GM12878 (cell line): ENCODE results near the gene ZNF132. TPM values are rescaled to one million over a fixed set of nuclear protein-coding genes. Genes with fewer than 3 reads are reported as not detected.
"Not testable (repeated sequence)": the region's sequence is repeated elsewhere in the genome, so short reads cannot be mapped to it uniquely, and the experiment has no call there.

Source experiments
- ATAC-seq: fragments of 200-7000 bp; cut with Tn5 transposase; 3 replicates; pipeline ENCODE4 v1.9.1; 2020; ENCODE audit warnings: mild to moderate bottlenecking, moderate library complexity
- BruUV-seq: library from RNA; stranded (reverse); fragments of 400-500 nt; replicated peaks from 2 replicates; lab custom pipeline; 2021; lab: Mats Ljungman, UMichigan
- CTCF ChIA-PET: fragments of 300-600 bp; sonication (Branson Sonifier 250); formaldehyde crosslinking; extraction: SDS; loops from one replicate; lab custom pipeline; 2021; ENCODE audit warnings: inconsistent platforms; lab: Yijun Ruan, JAX
- POLR2A ChIA-PET: fragments of 350-600 bp; formaldehyde crosslinking; extraction: SDS; loops from one replicate; lab custom pipeline; 2021; ENCODE audit warnings: inconsistent platforms; lab: Charles Lee
- RAD21 ChIA-PET: fragments of 300-600 bp; sonication (Branson Sonifier 250); formaldehyde crosslinking; loops from one replicate; lab custom pipeline; 2023; ENCODE audit warnings: antibody characterized with exemption; ENCODE audit not compliant: unreplicated experiment; lab: Charles Lee
- SMC1A ChIA-PET: fragments of 300-600 bp; sonication (Branson Sonifier 250); formaldehyde crosslinking; loops from one replicate; lab custom pipeline; 2023; ENCODE audit not compliant: unreplicated experiment, uncharacterized antibody; lab: Charles Lee
- DNase-seq: peaks from one replicate; pipeline ENCODE4 v3.0.0-alpha.2; 2011; ENCODE audit warnings: low read depth, low spot score
- FAIRE-seq: peaks from 3 replicates; lab custom pipeline; 2011; peaks lifted over from hg19 to GRCh38; lab: Jason Lieb, UNC
- H2AFZ ChIP-seq: 2 replicates; pipeline ENCODE4 v1.6.0; 2011; ENCODE audit warnings: low read depth, low read length, control low read depth; ENCODE audit not compliant: control insufficient read depth
- H3K27ac ChIP-seq: 2 replicates; pipeline ENCODE4 v1.5.1; 2011; ENCODE audit warnings: control low read depth; ENCODE audit not compliant: control insufficient read depth, insufficient read depth
- H3K27me3 ChIP-seq, 2 experiments: replicated peaks in 1 of 2; 2 replicates each; pipeline versions ENCODE4 v1.6.0 to v1.6.1; 2011; ENCODE audit warnings: low read length in 1 of 2; ENCODE audit not compliant: control insufficient read depth in 2 of 2, insufficient read depth in 2 of 2
- H3K36me3 ChIP-seq, 2 experiments: 2 replicates each; pipeline ENCODE4 v1.5.1; 2011; ENCODE audit warnings: low read length in 1 of 2; ENCODE audit not compliant: control insufficient read depth in 2 of 2, insufficient read depth in 2 of 2
- H3K4me1 ChIP-seq: 2 replicates; pipeline ENCODE4 v1.6.1; 2011; ENCODE audit warnings: mild to moderate bottlenecking, low read length, moderate library complexity, mixed read lengths; ENCODE audit not compliant: control insufficient read depth, insufficient read depth
- H3K4me2 ChIP-seq: 2 replicates; pipeline ENCODE4 v1.6.0; 2011; ENCODE audit warnings: control low read depth; ENCODE audit not compliant: control insufficient read depth, insufficient read depth
- H3K4me3 ChIP-seq: fragments of 200-600 bp; sonication (generic); 2 replicates; pipeline ENCODE4 v1.5.1; 2016
- H3K79me2 ChIP-seq: 2 replicates; pipeline ENCODE4 v1.6.0; 2011; ENCODE audit warnings: low read length; ENCODE audit not compliant: control insufficient read depth, insufficient read depth
- H3K9ac ChIP-seq: 2 replicates; pipeline ENCODE4 v1.8.0; 2011; ENCODE audit warnings: low read length, control low read depth, mixed read lengths; ENCODE audit not compliant: control insufficient read depth, insufficient read depth
- H3K9me3 ChIP-seq: replicated peaks from 3 replicates; pipeline ENCODE4 v1.5.1; 2011; ENCODE audit warnings: mild to moderate bottlenecking, low read length; ENCODE audit not compliant: control insufficient read depth, insufficient read depth
- H4K20me1 ChIP-seq: 2 replicates; pipeline ENCODE4 v1.6.0; 2011; ENCODE audit not compliant: control insufficient read depth, insufficient read depth
- EGR1 ChIP-seq, 2 experiments: IDR thresholded peaks; 1 replicate in 1 of 2; 2 replicates in 1 of 2; pipeline ENCODE4 v1.6.1; 2011 to 2012; ENCODE audit warnings: low read depth in 2 of 2, low read length in 2 of 2, borderline replicate concordance in 1 of 2, mild to moderate bottlenecking in 1 of 2, moderate library complexity in 1 of 2
- HDGF ChIP-seq: fragments of 450-650 bp; IDR thresholded peaks from 2 replicates; pipeline ENCODE4 v1.6.1; 2016; ENCODE audit warnings: antibody characterized with exemption
- MEF2B ChIP-seq: fragments of 450-650 bp; IDR thresholded peaks from 2 replicates; pipeline ENCODE4 v1.6.1; 2018; ENCODE audit warnings: mild to moderate bottlenecking, moderate library complexity; ENCODE audit not compliant: partially characterized antibody, poor library complexity, severe bottlenecking
- NBN ChIP-seq: fragments of 450-650 bp; IDR thresholded peaks from 2 replicates; pipeline ENCODE4 v1.6.1; 2016
- NR2F1 ChIP-seq: fragments of 450-650 bp; conservative IDR thresholded peaks from 2 replicates; pipeline ENCODE4 v1.6.1; 2017; ENCODE audit warnings: mild to moderate bottlenecking
- PML ChIP-seq: IDR thresholded peaks from 2 replicates; pipeline ENCODE4 v1.6.1; 2012; ENCODE audit warnings: low read length, inconsistent platforms
- SREBF1 ChIP-seq: IDR thresholded peaks from 2 replicates; pipeline ENCODE4 v1.6.1; 2012; ENCODE audit warnings: mild to moderate bottlenecking, low read length
- WGBS: methylation state at CpG from one replicate; pipeline ENCODE4 v1.1.6; 2016; ENCODE audit warnings: low lambda C conversion rate; ENCODE audit not compliant: insufficient replicate concordance, insufficient coverage; ENCODE audit errors: missing lambda C conversion rate; 5-methylcytosine and 5-hydroxymethylcytosine counted together
- in situ Hi-C: fragments of 300-500 bp; cut with MboI; formaldehyde crosslinking; loops from 9 replicates; pipeline ENCODE4 v1.14.3; 2018; ENCODE audit warnings: mixed read lengths
- intact Hi-C: fragments of 100-400 bp; cut with micrococcal nuclease; formaldehyde crosslinking; loops from one replicate; pipeline ENCODE4 v1.14.2; 2022; ENCODE audit not compliant: unreplicated experiment
- polyA plus RNA-seq, 11 experiments: library from polyadenylated mRNA; depleted of rRNA in 4 of 11; unstranded in 6 of 11; stranded (reverse) in 5 of 11; fragments of >200 nt; fragmentation: Nextera tagmentation in 4 of 11; fragmentation: Illumina TruSeq in 1 of 11; extraction: Ambion mirVana in 4 of 11; extraction: Trizol in 1 of 11; gene quantifications; 1 replicate in 1 of 11; 2 replicates in 10 of 11; pipeline versions ENCODE4 v1.2.1 to v1.2.3, GENCODE V29; 2011 to 2016; ENCODE audit warnings: inconsistent platforms in 2 of 11, missing spikeins in 2 of 11, low read depth in 1 of 11
- total RNA-seq, 4 experiments: library from RNA; depleted of rRNA in 3 of 4; stranded (reverse); fragments of >200 nt in 3 of 4; fragmentation: Illumina TruSeq in 1 of 4; extraction: Trizol in 1 of 4; gene quantifications; 2 replicates each; pipeline versions ENCODE4 v1.2.1 to v1.2.3, GENCODE V29; 2013 to 2021
- TF ChIP-seq, protein P1 (sequence below): IDR thresholded peaks from 2 replicates; pipeline ENCODE4 v1.6.1; 2012; ENCODE audit warnings: low read length, inconsistent platforms

The ZNF132 gene
- total and polyA plus RNA-seq, 10 of the 15 experiments (the other 5 are each of a cell fraction or from before 2014, with no cell fraction given): 0.56 to 4.0 (median 2.3) TPM

DNA sequence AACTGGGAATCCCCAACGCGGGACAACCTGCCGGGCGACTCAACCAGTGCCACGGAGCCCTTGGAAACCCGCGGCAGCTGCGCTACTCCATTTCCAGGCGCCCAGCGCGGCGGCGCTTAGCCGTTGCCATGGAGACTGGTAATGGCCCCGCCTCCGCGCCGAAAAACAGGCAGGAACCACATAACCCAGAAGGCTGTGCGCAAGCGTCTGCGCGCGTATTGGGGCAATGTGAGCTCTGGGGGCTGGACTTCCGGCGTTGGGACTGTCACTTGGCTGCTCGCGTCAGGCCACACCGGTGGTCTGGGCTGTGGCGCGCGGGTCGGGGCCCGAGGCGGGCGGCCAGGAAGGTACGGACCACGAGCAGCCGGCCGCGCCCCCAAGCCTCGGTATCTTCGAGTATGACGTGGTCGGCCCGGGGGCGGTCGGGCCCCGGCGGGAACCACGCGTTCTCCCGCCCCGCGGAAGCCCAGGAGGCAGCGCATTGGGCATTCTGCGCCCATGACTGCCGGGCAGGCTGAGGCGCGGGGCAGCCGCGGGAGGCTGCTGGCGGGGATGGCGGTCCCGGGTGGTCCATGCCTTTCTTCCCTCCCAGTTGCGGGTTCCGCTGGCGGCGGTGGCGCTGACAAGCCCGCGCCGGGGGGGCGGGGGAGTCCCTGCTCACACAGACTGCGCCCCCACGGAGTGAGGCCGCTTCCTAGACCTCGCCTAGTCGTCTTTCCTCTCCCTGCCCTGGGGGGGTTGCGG is 11.6 kb upstream of the ZNF132 start, which contains the start of gene ZNF324B (continued):
- peak; percentile 43; the same call in 1 of the 2 replicates for TF ChIP-seq SREBF1
- TF ChIP-seq, protein P1, sequence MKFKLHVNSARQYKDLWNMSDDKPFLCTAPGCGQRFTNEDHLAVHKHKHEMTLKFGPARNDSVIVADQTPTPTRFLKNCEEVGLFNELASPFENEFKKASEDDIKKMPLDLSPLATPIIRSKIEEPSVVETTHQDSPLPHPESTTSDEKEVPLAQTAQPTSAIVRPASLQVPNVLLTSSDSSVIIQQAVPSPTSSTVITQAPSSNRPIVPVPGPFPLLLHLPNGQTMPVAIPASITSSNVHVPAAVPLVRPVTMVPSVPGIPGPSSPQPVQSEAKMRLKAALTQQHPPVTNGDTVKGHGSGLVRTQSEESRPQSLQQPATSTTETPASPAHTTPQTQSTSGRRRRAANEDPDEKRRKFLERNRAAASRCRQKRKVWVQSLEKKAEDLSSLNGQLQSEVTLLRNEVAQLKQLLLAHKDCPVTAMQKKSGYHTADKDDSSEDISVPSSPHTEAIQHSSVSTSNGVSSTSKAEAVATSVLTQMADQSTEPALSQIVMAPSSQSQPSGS: no peak
- peak; percentile 50 for TF ChIP-seq MEF2B
- no peak for TF ChIP-seq PML
- peak; percentile 46; the same call in 1 of the 2 replicates for TF ChIP-seq NR2F1

- SMC1A ChIA-PET: interaction anchor here (0.6 to 1.2 kb wide), 6 partner anchors 10 to 150 kb away, joined by 3 to 5 read pairs (median 3); partner anchors contain the start of genes ZNF132 and ZNF584
- POLR2A ChIA-PET: interaction anchor here (0.6 to 1.5 kb wide), 8 partner anchors 10 to 47 kb away, joined by 3 to 7 read pairs (median 3); partner anchors contain the start of genes ZNF132, ZNF324 and ZNF584
- Histone ChIP-seq H3K9me3 (peaks cover 11% of the 10 kb centered on the region; the same call in 2 of the 3 replicates), H3K79me2 (no peaks in the 10 kb centered on the region; the same call in 1 of the 2 replicates), H3K36me3 (no peaks in the 10 kb centered on the region; a peak in 1 of 4 replicates), H3K4me3 (peak overlapping the region; percentile 82), H3K9ac (no peak overlapping the region), H4K20me1 (no peaks in the 10 kb centered on the region), H3K4me2 (peak overlapping the region; percentile 100), H3K4me1 (peaks cover 4% of the 10 kb centered on the region; the same call in 1 of the 2 replicates), H3K27me3 (no peaks in the 10 kb centered on the region), H2AFZ (peak overlapping the region; percentile 94), H3K27ac (no peak overlapping the region)
- RAD21 ChIA-PET: interaction anchor here (0.6 to 1.2 kb wide), 5 partner anchors 11 to 93 kb away, joined by 3 to 4 read pairs (median 3); partner anchors contain the start of genes ZNF132 and ZNF497
- peak; percentile 25 for ATAC-seq
- no peak for FAIRE-seq
- in situ Hi-C loops (no loop called here), intact Hi-C loops (no loop called here)
- WGBS: 19% methylated on average over 11 of the region's 11 CpGs
- no peak for DNase-seq
- CTCF ChIA-PET: interaction anchor here (0.7 to 1.1 kb wide), 2 partner anchors 42 to 232 kb away, joined by 3 read pairs; partner anchors contain the start of gene ZNF584
- TF ChIP-seq NBN (0 out of 2 replicates have a peak, but pooled peaks have one; percentile 23), EGR1 (IDR thresholded peaks at IDR 0.05; ENCODE audit: borderline replicate concordance in 1 of 2, low read depth in 2 of 2, low read length in 2 of 2) (no peak), HDGF (0 out of 2 replicates have a peak, but pooled peaks have one; percentile 29)
- TF ChIP-seq, all 136 proteins: peak for 2
- BruUV-seq: no TSS peak
These were observed 11.0 kb upstream of the ZNF132 start for GRCh38 chr19:58450856-58451357.

GRCh38 chr19:58449980-58450379 is 10.0 kb upstream of the ZNF132 start:
- H3K27me3 ChIP-seq, FAIRE-seq, CTCF ChIA-PET, RAD21 ChIA-PET, BruUV-seq, H3K4me2 ChIP-seq, in situ Hi-C loops, DNase-seq, H3K4me3 ChIP-seq, SMC1A ChIA-PET, H2AFZ ChIP-seq, H3K27ac ChIP-seq, H4K20me1 ChIP-seq, H3K4me1 ChIP-seq, ATAC-seq, H3K9ac ChIP-seq, intact Hi-C loops, H3K36me3 ChIP-seq, H3K79me2 ChIP-seq: not testable (repeated sequence)
- POLR2A ChIA-PET: interaction anchor here (0.7 kb wide), 1 partner anchor 954 kb away, joined by 3 read pairs; no protein-coding TSS in a partner anchor
- 26% methylated on average over 5 of the region's 5 CpGs for WGBS
- peaks cover 11% of the 10 kb centered on the region; the same call in 2 of the 3 replicates for H3K9me3 ChIP-seq
